H1 (cell line): ENCODE data around the gene BRD8. TPM values are rescaled to one million over a fixed set of nuclear protein-coding genes. Genes with fewer than 3 reads are reported as not detected.
A peak's percentile ranks its signal among the peaks of the same experiment; 100 is the strongest.

Experiments used
- CTCF ChIA-PET: fragments of 300-600 bp; sonication (Branson Sonifier 250); formaldehyde crosslinking; loops from one replicate; lab custom pipeline; 2021; ENCODE audit not compliant: partially characterized antibody; lab: Charles Lee
- POLR2A ChIA-PET: fragments of 300-600 bp; sonication (Branson Sonifier 250); formaldehyde crosslinking; loops from one replicate; lab custom pipeline; 2021; ENCODE audit warnings: inconsistent platforms; ENCODE audit not compliant: partially characterized antibody; lab: Charles Lee
- DNase-seq, 2 experiments: peaks; one replicate each; pipeline versions ENCODE4 v3.0.0 to v3.0.0-alpha.2; 2010 to 2022; ENCODE audit warnings: low spot score in 2 of 2, low read depth in 1 of 2, mixed read lengths in 1 of 2
- FAIRE-seq: peaks from 2 replicates; lab custom pipeline; 2011; peaks lifted over from hg19 to GRCh38; lab: Jason Lieb, UNC
- H2AFZ ChIP-seq: 2 replicates; pipeline ENCODE4 v1.8.1; 2012; ENCODE audit warnings: low read length, inconsistent platforms
- H2AK5ac ChIP-seq: 2 replicates; pipeline ENCODE4 v1.6.1; 2013; ENCODE audit warnings: low read depth, low read length
- H2BK120ac ChIP-seq: replicated peaks from 2 replicates; pipeline ENCODE3; 2013; ENCODE audit warnings: low read depth, low read length, inconsistent platforms
- H2BK12ac ChIP-seq: 2 replicates; pipeline ENCODE4 v1.6.1; 2013; ENCODE audit warnings: low read depth, low read length
- H2BK15ac ChIP-seq: 2 replicates; pipeline ENCODE4 v1.6.1; 2013; ENCODE audit warnings: low read length
- H2BK20ac ChIP-seq: 2 replicates; pipeline ENCODE4 v1.6.1; 2013; ENCODE audit warnings: low read length
- H2BK5ac ChIP-seq: 2 replicates; pipeline ENCODE4 v1.6.1; 2013; ENCODE audit warnings: low read depth, low read length
- H3K14ac ChIP-seq: 2 replicates; pipeline ENCODE4 v1.6.1; 2013; ENCODE audit warnings: inconsistent platforms; ENCODE audit not compliant: insufficient read length
- H3K18ac ChIP-seq: 2 replicates; pipeline ENCODE4 v1.6.1; 2013; ENCODE audit warnings: low read length; ENCODE audit errors: extremely low read depth
- H3K23ac ChIP-seq: 2 replicates; pipeline ENCODE4 v1.6.1; 2013; ENCODE audit warnings: inconsistent platforms; ENCODE audit not compliant: insufficient read length
- H3K23me2 ChIP-seq: 2 replicates; pipeline ENCODE4 v1.6.1; 2013; ENCODE audit warnings: low read depth, low read length
- H3K27ac ChIP-seq: 2 replicates; pipeline ENCODE4 v1.6.1; 2011; ENCODE audit warnings: low read depth, low read length, inconsistent platforms
- H3K27me3 ChIP-seq, 4 experiments: replicated peaks in 1 of 4; 1 replicate in 1 of 4; 2 replicates in 3 of 4; pipeline versions ENCODE4 v1.6.1 to v1.8.1; 2011 to 2013; ENCODE audit warnings: low read length in 3 of 4, mild to moderate bottlenecking in 3 of 4, inconsistent platforms in 2 of 4, mixed read lengths in 2 of 4, moderate library complexity in 1 of 4; ENCODE audit not compliant: control insufficient read depth in 3 of 4, insufficient read depth in 3 of 4; ENCODE audit errors: extremely low read depth in 1 of 4
- H3K36me3 ChIP-seq, 4 experiments: 2 replicates each; pipeline versions ENCODE4 v1.6.1 to v1.8.1; 2011 to 2013; ENCODE audit warnings: mild to moderate bottlenecking in 4 of 4, low read length in 3 of 4, moderate library complexity in 2 of 4, control low read depth in 1 of 4, inconsistent platforms in 1 of 4; ENCODE audit not compliant: insufficient read depth in 4 of 4, control insufficient read depth in 2 of 4
- H3K4ac ChIP-seq: replicated peaks from 2 replicates; pipeline ENCODE3; 2013; ENCODE audit warnings: low read length, low read depth, mixed read lengths, inconsistent platforms; ENCODE audit not compliant: insufficient read length
- H3K4me1 ChIP-seq, 4 experiments: replicated peaks in 1 of 4; 1 replicate in 1 of 4; 2 replicates in 3 of 4; pipeline versions ENCODE4 v1.6.1 to v1.8.1; 2011 to 2013; ENCODE audit warnings: low read length in 3 of 4, inconsistent platforms in 2 of 4, mixed read lengths in 1 of 4; ENCODE audit not compliant: insufficient read depth in 4 of 4, control insufficient read depth in 3 of 4
- H3K4me2 ChIP-seq, 2 experiments: 2 replicates each; pipeline versions ENCODE4 v1.6.1 to v1.8.1; 2011 to 2013; ENCODE audit warnings: low read depth in 2 of 2, low read length in 2 of 2, control low read depth in 1 of 2, inconsistent platforms in 1 of 2, mild to moderate bottlenecking in 1 of 2; ENCODE audit not compliant: insufficient read depth in 1 of 2
- H3K4me3 ChIP-seq, 4 experiments: fragments of 200-600, 300-600 bp in 1 of 4; sonication (generic), shearing (Covaris generic), sonication (Bioruptor Twin) in 1 of 4; 2 replicates each; pipeline versions ENCODE4 v1.5.1 to v1.8.1; 2011 to 2016; ENCODE audit warnings: low read length in 4 of 4, low read depth in 3 of 4, control low read depth in 2 of 4, inconsistent platforms in 2 of 4, mild to moderate bottlenecking in 2 of 4, mixed read lengths in 1 of 4, moderate library complexity in 1 of 4; ENCODE audit not compliant: insufficient read depth in 2 of 4; ENCODE audit errors: extremely low read depth in 1 of 4
- H3K56ac ChIP-seq: replicated peaks from 2 replicates; pipeline ENCODE3; 2013; ENCODE audit warnings: low read depth, mild to moderate bottlenecking, mixed read lengths, low read length, inconsistent platforms; ENCODE audit not compliant: insufficient read length
- H3K79me1 ChIP-seq: 2 replicates; pipeline ENCODE4 v1.6.1; 2013; ENCODE audit warnings: low read depth, low read length, control low read depth
- H3K79me2 ChIP-seq, 2 experiments: 2 replicates each; pipeline versions ENCODE4 v1.6.1 to v1.8.1; 2012 to 2013; ENCODE audit warnings: low read length in 2 of 2, mild to moderate bottlenecking in 2 of 2, inconsistent platforms in 1 of 2; ENCODE audit not compliant: insufficient read depth in 2 of 2, control insufficient read depth in 1 of 2
- H3K9ac ChIP-seq, 4 experiments: replicated peaks in 1 of 4; 1 replicate in 1 of 4; 2 replicates in 3 of 4; pipeline versions ENCODE4 v1.6.1 to v1.8.1; 2011 to 2013; ENCODE audit warnings: low read depth in 3 of 4, low read length in 3 of 4, control low read depth in 2 of 4, mild to moderate bottlenecking in 2 of 4, moderate library complexity in 2 of 4, inconsistent platforms in 1 of 4; ENCODE audit errors: extremely low read depth in 1 of 4
- H3K9me3 ChIP-seq, 2 experiments: 2 replicates each; pipeline versions ENCODE4 v1.6.1 to v1.8.1; 2012 to 2013; ENCODE audit warnings: mild to moderate bottlenecking in 2 of 2, moderate library complexity in 2 of 2, control low read depth in 1 of 2, inconsistent platforms in 1 of 2, low read depth in 1 of 2, low read length in 1 of 2, mixed read lengths in 1 of 2; ENCODE audit not compliant: insufficient read depth in 2 of 2
- H4K20me1 ChIP-seq, 2 experiments: replicated peaks in 1 of 2; 2 replicates each; pipeline versions ENCODE3 to v1.8.1; 2011 to 2013; ENCODE audit warnings: inconsistent platforms in 2 of 2, low read length in 2 of 2, mild to moderate bottlenecking in 1 of 2; ENCODE audit not compliant: insufficient read depth in 2 of 2, control insufficient read depth in 1 of 2
- H4K5ac ChIP-seq: 2 replicates; pipeline ENCODE4 v1.6.1; 2013; ENCODE audit warnings: low read length, low read depth, mixed read lengths, inconsistent platforms; ENCODE audit not compliant: insufficient read length
- H4K8ac ChIP-seq: 2 replicates; pipeline ENCODE4 v1.8.0; 2013; ENCODE audit warnings: mild to moderate bottlenecking, moderate library complexity, low read length, inconsistent platforms; ENCODE audit not compliant: insufficient read depth; ENCODE audit errors: extremely low read depth
- H4K91ac ChIP-seq: replicated peaks from 2 replicates; pipeline ENCODE3; 2013; ENCODE audit warnings: low read length, mixed read lengths, inconsistent platforms; ENCODE audit not compliant: insufficient read length
- ASH2L ChIP-seq: fragments of 200-600, 300-600 bp; sonication (generic); IDR thresholded peaks from one replicate; pipeline ENCODE4 v1.7.1; 2017; ENCODE audit warnings: low read length
- CTCF ChIP-seq, 3 experiments: IDR thresholded peaks; 1 replicate in 2 of 3; 2 replicates in 1 of 3; pipeline versions ENCODE4 v1.5.1 to v1.6.1; 2011; ENCODE audit warnings: low read length in 3 of 3, mild to moderate bottlenecking in 3 of 3, inconsistent platforms in 2 of 3, low read depth in 1 of 3, moderate library complexity in 1 of 3; ENCODE audit not compliant: insufficient read depth in 1 of 3; ENCODE audit errors: control extremely low read depth in 1 of 3
- NRF1 ChIP-seq: IDR thresholded peaks from 2 replicates; pipeline ENCODE4 v1.6.1; 2011; ENCODE audit warnings: mild to moderate bottlenecking, low read depth, low read length, improper control_type of control experiment
- RAD21 ChIP-seq, 2 experiments: IDR thresholded peaks in 1 of 2; conservative IDR thresholded peaks in 1 of 2; 2 replicates each; pipeline ENCODE4 v1.6.1; 2011; ENCODE audit warnings: low read depth in 2 of 2, low read length in 2 of 2, improper control_type of control experiment in 1 of 2, inconsistent platforms in 1 of 2, mild to moderate bottlenecking in 1 of 2, moderate library complexity in 1 of 2
- RFX5 ChIP-seq: IDR thresholded peaks from 2 replicates; pipeline ENCODE4 v1.6.1; 2011; ENCODE audit warnings: low read depth, low read length, improper control_type of control experiment, borderline replicate concordance
- SIN3A ChIP-seq, 2 experiments: IDR thresholded peaks in 1 of 2; conservative IDR thresholded peaks in 1 of 2; 2 replicates each; pipeline ENCODE4 v1.6.1; 2011 to 2012; ENCODE audit warnings: low read length in 2 of 2, improper control_type of control experiment in 1 of 2, low read depth in 1 of 2, mild to moderate bottlenecking in 1 of 2
- TEAD4 ChIP-seq: IDR thresholded peaks from 2 replicates; pipeline ENCODE4 v1.6.1; 2012; ENCODE audit warnings: low read depth, low read length, inconsistent platforms, mixed read lengths
- WGBS, 2 experiments: shearing (Covaris generic) in 1 of 2; methylation state at CpG; one replicate each; pipeline versions ENCODE4 v1.1.6 to v1.1.7; 2013 to 2015; ENCODE audit warnings: low lambda C conversion rate in 2 of 2, mixed read lengths in 2 of 2, inconsistent platforms in 1 of 2, low coverage in 1 of 2, missing lambda C conversion rate in 1 of 2; ENCODE audit not compliant: insufficient replicate concordance in 2 of 2, insufficient coverage in 1 of 2, insufficient read length in 1 of 2; ENCODE audit errors: extremely low coverage in 1 of 2, missing lambda C conversion rate in 1 of 2; 5-methylcytosine and 5-hydroxymethylcytosine counted together
- polyA plus RNA-seq, 7 experiments: library from polyadenylated mRNA; depleted of rRNA in 3 of 7; stranded (reverse) in 5 of 7; unstranded in 2 of 7; fragments of >200 nt in 5 of 7; fragments of 200-250 nt in 2 of 7; gene quantifications; 1 replicate in 5 of 7; 2 replicates in 1 of 7; 4 replicates in 1 of 7; pipeline versions ENCODE4 v1.2.1 to v1.2.3, GENCODE V29; 2011 to 2013; ENCODE audit warnings: missing spikeins in 2 of 7, mixed read lengths in 2 of 7
- total RNA-seq: library from RNA; stranded (reverse); fragmentation: NEBNext Ultra II Directional; extraction: Animal tissue kit (Norgen Biotek cat#: 25700); gene quantifications from 2 replicates; pipeline ENCODE4 v1.2.1, GENCODE V29; 2021

Gene BRD8
- total and polyA plus RNA-seq, 2 of the 8 experiments (the other 6 are each of a cell fraction or from before 2014, with no cell fraction given) = 37.8 to 75.8 TPM

- H4K8ac ChIP-seq = no peak overlapping the region
- H4K5ac ChIP-seq = no peak overlapping the region
- H3K36me3 ChIP-seq = peaks cover 33 to 56% (median 44%) of the 10 kb centered on the region in 4 experiments
- no peaks in the 10 kb centered on the region; a peak in 2 of 7 replicates for H3K4me1 ChIP-seq
- no peak overlapping the region for H2AK5ac ChIP-seq
- peak overlapping the region; percentile 83 to 87; a peak in 3 of 4 replicates for H3K4me2 ChIP-seq
- no peak overlapping the region for H2BK120ac ChIP-seq
- FAIRE-seq (peak; percentile 39), DNase-seq (no peak)
- H3K9me3 ChIP-seq = no peaks in the 10 kb centered on the region
- no peak overlapping the region for H2BK20ac ChIP-seq
- H3K4ac ChIP-seq = no peak overlapping the region
- H3K9ac ChIP-seq = no peak overlapping the region
- 81% methylated on average over 5 of the region's 5 CpGs; no CpG with 5 or more reads in 1 of the 2 experiments for WGBS, 2 experiments
- peaks cover 8% of the 10 kb centered on the region for H3K23me2 ChIP-seq
- no peak overlapping the region for H3K56ac ChIP-seq
- H2AFZ ChIP-seq = no peak overlapping the region
- no peaks in the 10 kb centered on the region for H3K27me3 ChIP-seq
- H3K79me1 ChIP-seq = peaks cover 2% of the 10 kb centered on the region; the same call in 1 of the 2 replicates
- POLR2A ChIA-PET = interaction anchor here (0.6 to 4.6 kb wide), 6 partner anchors 8 to 158 kb away, joined by 3 to 37 read pairs (median 11); partner anchors contain the start of genes CDC23 and FAM53C
- H4K20me1 ChIP-seq = peaks cover 0 to 2% of the 10 kb centered on the region in 2 experiments
- no peak overlapping the region for H3K18ac ChIP-seq
- no peak overlapping the region for H3K23ac ChIP-seq
- no peak for TF ChIP-seq ASH2L
- TF ChIP-seq TEAD4 = 0 out of 2 replicates have a peak, but pooled peaks have one; percentile 28
- peak; percentile 44 to 64; a peak in 1 of 4 replicates for TF ChIP-seq SIN3A (conservative IDR thresholded peaks at IDR 0.05 in 1 of 2, IDR thresholded peaks at IDR 0.05 in 1 of 2; ENCODE audit: low read depth in 1 of 2, low read length in 2 of 2)
- TF ChIP-seq CTCF (IDR thresholded peaks at IDR 0.05; ENCODE audit: control extremely low read depth in 1 of 3, insufficient read depth in 1 of 3, low read depth in 1 of 3, low read length in 3 of 3) = peak in 2 of 3 experiments; percentile 20 to 48; a peak in 2 of 4 replicates
- no peak for TF ChIP-seq NRF1
- peak; percentile 65 to 66 for TF ChIP-seq RAD21 (IDR thresholded peaks at IDR 0.05 in 1 of 2, conservative IDR thresholded peaks at IDR 0.05 in 1 of 2; ENCODE audit: low read depth in 2 of 2, low read length in 2 of 2)
- TF ChIP-seq RFX5 = no peak
- TF ChIP-seq, all 59 proteins: peak for 4
- peak overlapping the region; percentile 91 to 100 (median 96); a peak in 7 of 8 replicates for H3K4me3 ChIP-seq
- no peak overlapping the region for H2BK15ac ChIP-seq
- H3K27ac ChIP-seq = no peak overlapping the region
- no peak overlapping the region for H3K14ac ChIP-seq
- CTCF ChIA-PET = interaction anchor here (0.5 to 2.2 kb wide), 13 partner anchors 8 to 324 kb away, joined by 3 to 7 read pairs (median 3); no protein-coding TSS in a partner anchor
- peaks cover 0 to 37% of the 10 kb centered on the region in 2 experiments; a peak in 2 of 4 replicates for H3K79me2 ChIP-seq
- no peak overlapping the region for H2BK12ac ChIP-seq
- H4K91ac ChIP-seq = no peak overlapping the region
- no peak overlapping the region for H2BK5ac ChIP-seq
Measured at GRCh38 chr5:138180183-138180782, 1.9 kb upstream of the BRD8 start.
